Right lobe of liver (tissue), 6 donors: ENCODE results near the gene PARM1. TPM values are rescaled to one million over a fixed set of nuclear protein-coding genes. Genes with fewer than 3 reads are reported as not detected.

ENCODE experiments used
- ATAC-seq, 4 donors: fragments of 200-7000 bp; cut with Tn5 transposase; one replicate each; pipeline ENCODE4 v1.9.1; 2020; ENCODE audit warnings: mild to moderate bottlenecking in 4 of 4, moderate library complexity in 4 of 4
- DNase-seq, 3 donors: peaks; one replicate each; pipeline ENCODE4 v3.0.0-alpha.2; 2020
- H3K27ac ChIP-seq, 3 donors: fragments of 200-600 bp; one replicate each; pipeline ENCODE4 v1.8.0; 2022
- H3K27me3 ChIP-seq, 2 donors: fragments of 200-600 bp; one replicate each; pipeline ENCODE4 v1.8.0; 2022
- H3K36me3 ChIP-seq, 4 donors: fragments of 200-600 bp; sonication (generic) in 1 of 4; one replicate each; pipeline versions ENCODE4 v1.5.1 to v1.8.0; 2017 to 2022; ENCODE audit warnings: control low read depth in 1 of 4
- H3K4me1 ChIP-seq, 4 donors: fragments of 200-600 bp; sonication (generic) in 1 of 4; one replicate each; pipeline versions ENCODE4 v1.5.1 to v1.8.0; 2017 to 2022; ENCODE audit warnings: control low read depth in 1 of 4
- H3K4me3 ChIP-seq, 3 donors: fragments of 200-600 bp; one replicate each; pipeline ENCODE4 v1.8.0; 2022
- H3K9me3 ChIP-seq, 4 donors: fragments of 200-600 bp; sonication (generic) in 1 of 4; one replicate each; pipeline versions ENCODE4 v1.5.1 to v1.8.0; 2017 to 2022; ENCODE audit warnings: control low read depth in 1 of 4
- POLR2A ChIP-seq: fragments of 450-650 bp; IDR thresholded peaks from one replicate; pipeline ENCODE4 v1.6.1; 2017; ENCODE audit warnings: antibody characterized with exemption, mild to moderate bottlenecking
- WGBS: methylation state at CpG from one replicate; pipeline ENCODE4 v1.1.6; 2018; ENCODE audit warnings: low coverage, low lambda C conversion rate; ENCODE audit not compliant: insufficient coverage; ENCODE audit errors: missing lambda C conversion rate; 5-methylcytosine and 5-hydroxymethylcytosine counted together
- intact Hi-C, 2 donors: fragments of 100-400 bp; cut with DNase I; formaldehyde crosslinking; loops; one replicate each; pipeline versions ENCODE4 v1.11.2 to v1.14.1; 2022
- total RNA-seq, 6 experiments: library from RNA; depleted of rRNA in 2 of 6; stranded (reverse); fragments of >200 nt in 2 of 6; fragmentation: NEBNext Ultra II Directional in 3 of 6; extraction: Animal tissue kit (Norgen Biotek cat#: 25700) in 3 of 6; gene quantifications; one replicate each; pipeline versions ENCODE4 v1.1.0 to v1.2.4, GENCODE V29; 2016 to 2023
- TF ChIP-seq, protein P1 (sequence below), 4 donors: fragments of 200-600 bp in 3 of 4; fragments of 450-650 bp in 1 of 4; IDR thresholded peaks; one replicate each; pipeline versions ENCODE4 v1.5.1 to v1.8.0; 2016 to 2022; ENCODE audit warnings: antibody characterized with exemption in 4 of 4, mild to moderate bottlenecking in 2 of 4
- donor health status: DM: no; HTN: yes; CAD: no.
- donor health status: DM: no; HTN: no; CAD: no.
- donor health status: DM: no; HTN: no; CAD: no.
- donor health status: DM: no; HTN: yes; CAD: no.
- donor health status: DM: no; HTN: yes; CAD: no.

Gene PARM1
- total RNA-seq, 6 experiments from 2014 or later: 0.18 to 1.2 (median 0.31) TPM

DNA sequence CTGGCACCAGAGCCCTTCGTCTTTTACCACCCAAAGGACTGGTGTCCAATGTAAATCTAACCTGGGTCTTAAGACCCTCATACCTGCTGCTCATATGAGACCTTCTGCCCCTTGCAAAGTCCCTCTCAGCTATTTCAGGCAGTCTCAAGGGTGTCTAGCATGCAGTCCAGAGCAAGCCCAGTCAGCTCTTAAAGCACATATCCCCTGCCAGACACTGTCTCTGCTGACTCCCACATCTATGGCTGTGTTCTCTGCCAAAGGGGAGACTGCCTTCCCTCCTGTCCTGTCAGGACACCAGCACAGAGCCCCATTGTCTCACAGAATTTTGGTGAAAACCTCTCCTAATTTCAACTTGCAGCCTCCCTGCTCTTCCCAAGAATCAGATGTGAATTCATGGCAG, 118.5 kb downstream of the PARM1 start:
- no peaks in the 10 kb centered on the region for H3K4me1 ChIP-seq
- intact Hi-C loops: no loop called here
- ATAC-seq (no peak), DNase-seq (no peak)
- H3K36me3 ChIP-seq: no peaks in the 10 kb centered on the region
- H3K27ac ChIP-seq: no peak overlapping the region
- no peak for TF ChIP-seq POLR2A
- TF ChIP-seq, protein P1, sequence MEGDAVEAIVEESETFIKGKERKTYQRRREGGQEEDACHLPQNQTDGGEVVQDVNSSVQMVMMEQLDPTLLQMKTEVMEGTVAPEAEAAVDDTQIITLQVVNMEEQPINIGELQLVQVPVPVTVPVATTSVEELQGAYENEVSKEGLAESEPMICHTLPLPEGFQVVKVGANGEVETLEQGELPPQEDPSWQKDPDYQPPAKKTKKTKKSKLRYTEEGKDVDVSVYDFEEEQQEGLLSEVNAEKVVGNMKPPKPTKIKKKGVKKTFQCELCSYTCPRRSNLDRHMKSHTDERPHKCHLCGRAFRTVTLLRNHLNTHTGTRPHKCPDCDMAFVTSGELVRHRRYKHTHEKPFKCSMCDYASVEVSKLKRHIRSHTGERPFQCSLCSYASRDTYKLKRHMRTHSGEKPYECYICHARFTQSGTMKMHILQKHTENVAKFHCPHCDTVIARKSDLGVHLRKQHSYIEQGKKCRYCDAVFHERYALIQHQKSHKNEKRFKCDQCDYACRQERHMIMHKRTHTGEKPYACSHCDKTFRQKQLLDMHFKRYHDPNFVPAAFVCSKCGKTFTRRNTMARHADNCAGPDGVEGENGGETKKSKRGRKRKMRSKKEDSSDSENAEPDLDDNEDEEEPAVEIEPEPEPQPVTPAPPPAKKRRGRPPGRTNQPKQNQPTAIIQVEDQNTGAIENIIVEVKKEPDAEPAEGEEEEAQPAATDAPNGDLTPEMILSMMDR (IDR thresholded peaks at IDR 0.05): no peak
- no peak overlapping the region for H3K4me3 ChIP-seq
- no peaks in the 10 kb centered on the region for H3K27me3 ChIP-seq
- WGBS: 86% methylated on average over 1 of the region's 1 CpG
- H3K9me3 ChIP-seq: no peaks in the 10 kb centered on the region

DNA sequence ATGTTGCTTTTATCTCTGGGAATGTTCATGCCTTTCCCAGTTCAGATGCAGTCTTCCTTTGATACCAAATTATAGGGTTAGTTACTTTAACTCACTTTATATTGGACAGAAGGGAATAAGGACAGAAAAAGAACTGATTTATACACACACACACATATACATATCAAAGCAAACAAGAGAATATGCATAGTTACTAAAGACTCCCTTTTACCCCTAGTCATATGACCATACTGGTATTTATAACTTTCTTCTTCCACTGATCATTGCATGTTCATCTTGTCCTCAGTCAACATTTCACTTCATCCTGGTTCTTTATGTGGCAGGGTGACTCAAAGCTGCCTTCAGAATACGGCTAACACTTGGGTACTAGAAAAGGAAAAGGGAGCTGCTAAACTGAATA, 120.4 kb downstream of the PARM1 start:
- H3K27me3 ChIP-seq: no peaks in the 10 kb centered on the region
- WGBS: 80% methylated on average over 1 of the region's 1 CpG
- no peaks in the 10 kb centered on the region for H3K4me1 ChIP-seq
- H3K27ac ChIP-seq: no peak overlapping the region
- no peak overlapping the region for H3K4me3 ChIP-seq
- H3K9me3 ChIP-seq: no peaks in the 10 kb centered on the region
- TF ChIP-seq, protein P1 (IDR thresholded peaks at IDR 0.05): no peak
- no peak for TF ChIP-seq POLR2A
- no peaks in the 10 kb centered on the region for H3K36me3 ChIP-seq
- DNase-seq (no peak), ATAC-seq (no peak)
- intact Hi-C loops: no loop called here

DNA sequence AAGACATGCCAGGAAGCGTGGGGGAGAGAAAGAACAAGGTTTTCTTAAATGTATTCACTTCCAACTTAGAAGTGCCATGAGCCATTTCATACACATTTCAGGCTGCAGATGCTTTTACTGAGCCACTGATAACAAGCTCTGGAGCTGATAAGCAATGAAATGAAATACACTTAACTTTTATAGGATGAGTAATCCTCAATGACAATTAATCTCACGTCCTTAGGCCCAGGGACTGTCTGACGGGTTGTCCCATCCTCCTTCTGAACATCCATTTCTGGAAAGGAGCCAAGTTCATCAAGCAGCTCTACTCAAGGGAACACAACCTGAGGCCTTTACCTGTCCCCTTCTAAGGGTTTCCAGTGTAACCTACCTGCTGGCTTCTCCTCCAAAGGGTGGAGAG, 121.2 kb downstream of the PARM1 start:
- WGBS: 70% methylated on average over 3 of the region's 3 CpGs
- TF ChIP-seq POLR2A: no peak
- TF ChIP-seq, protein P1 (IDR thresholded peaks at IDR 0.05): no peak
- no peak overlapping the region for H3K4me3 ChIP-seq
- H3K9me3 ChIP-seq: no peaks in the 10 kb centered on the region
- no peak overlapping the region for H3K27ac ChIP-seq
- ATAC-seq: no peak
- H3K27me3 ChIP-seq: no peaks in the 10 kb centered on the region
- DNase-seq: no peak
- H3K4me1 ChIP-seq: no peaks in the 10 kb centered on the region
- H3K36me3 ChIP-seq: no peaks in the 10 kb centered on the region
- intact Hi-C loops: no loop called here

DNA sequence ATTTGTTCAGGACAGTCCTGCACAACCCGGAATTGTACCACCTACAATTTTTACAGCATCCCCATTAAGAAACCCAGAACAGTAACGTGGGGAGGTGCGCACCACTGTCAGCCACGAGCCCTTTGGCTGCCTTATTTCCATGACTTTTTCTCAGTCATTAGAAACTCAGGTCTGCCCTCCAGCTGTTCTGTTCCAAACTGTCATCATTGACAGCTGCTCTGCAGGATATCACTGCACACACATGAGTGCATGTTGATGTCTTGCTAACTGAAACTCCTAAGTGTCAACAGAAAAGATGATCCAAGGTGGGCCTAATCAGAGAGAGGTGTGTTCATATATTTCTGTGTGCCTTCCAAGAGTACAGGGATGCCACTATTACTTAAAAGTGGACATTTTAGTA, 123.4 kb downstream of the PARM1 start:
- H3K4me3 ChIP-seq: no peak overlapping the region
- no peak for ATAC-seq
- no peaks in the 10 kb centered on the region for H3K36me3 ChIP-seq
- DNase-seq: no peak
- intact Hi-C loops: no loop called here
- WGBS: 43% methylated on average over 3 of the region's 4 CpGs
- H3K27me3 ChIP-seq: no peaks in the 10 kb centered on the region
- H3K4me1 ChIP-seq: no peaks in the 10 kb centered on the region
- TF ChIP-seq POLR2A: no peak
- TF ChIP-seq, protein P1 (IDR thresholded peaks at IDR 0.05): no peak
- no peak overlapping the region for H3K27ac ChIP-seq
- H3K9me3 ChIP-seq: no peaks in the 10 kb centered on the region

DNA sequence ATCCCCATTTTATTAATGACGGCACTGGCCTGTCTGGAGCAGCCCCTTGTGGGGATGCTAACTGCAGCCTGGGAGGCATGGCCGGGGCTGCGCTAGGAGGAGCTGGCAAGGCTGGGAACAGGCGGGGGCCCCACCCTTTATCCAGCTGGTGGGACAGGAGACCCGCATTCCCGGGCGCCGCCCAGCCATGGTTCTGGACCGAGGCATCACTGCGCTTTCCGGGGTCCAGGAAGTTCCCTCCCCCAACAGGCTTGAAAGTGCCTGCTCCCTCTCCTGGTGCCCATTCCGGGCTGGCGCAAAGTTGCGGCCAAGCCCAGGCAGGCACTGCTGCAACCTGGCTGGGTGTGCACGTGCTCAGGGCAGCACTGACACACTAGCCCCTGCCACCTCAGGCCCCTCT, 124.5 kb downstream of the PARM1 start:
- Histone ChIP-seq H3K4me1 (no peaks in the 10 kb centered on the region), H3K4me3 (no peak overlapping the region), H3K9me3 (no peaks in the 10 kb centered on the region), H3K27me3 (no peaks in the 10 kb centered on the region), H3K27ac (no peak overlapping the region), H3K36me3 (no peaks in the 10 kb centered on the region)
- DNase-seq (no peak), ATAC-seq (peak in 1 of 4 donors; percentile 27)
- intact Hi-C loops: no loop called here
- no peak for TF ChIP-seq POLR2A
- TF ChIP-seq, protein P1 (IDR thresholded peaks at IDR 0.05): no peak
- 95% methylated on average over 3 of the region's 15 CpGs for WGBS
